GM21576 (cell line): ENCODE results near the gene DPYD.

Experiments used
- ATAC-seq: cut with Tn5 transposase; IDR thresholded peaks from one replicate; pipeline ENCODE4 v1.9.1; 2021; ENCODE audit warnings: mild to moderate bottlenecking, moderate library complexity; ENCODE audit not compliant: unreplicated experiment

The DPYD gene

DNA sequence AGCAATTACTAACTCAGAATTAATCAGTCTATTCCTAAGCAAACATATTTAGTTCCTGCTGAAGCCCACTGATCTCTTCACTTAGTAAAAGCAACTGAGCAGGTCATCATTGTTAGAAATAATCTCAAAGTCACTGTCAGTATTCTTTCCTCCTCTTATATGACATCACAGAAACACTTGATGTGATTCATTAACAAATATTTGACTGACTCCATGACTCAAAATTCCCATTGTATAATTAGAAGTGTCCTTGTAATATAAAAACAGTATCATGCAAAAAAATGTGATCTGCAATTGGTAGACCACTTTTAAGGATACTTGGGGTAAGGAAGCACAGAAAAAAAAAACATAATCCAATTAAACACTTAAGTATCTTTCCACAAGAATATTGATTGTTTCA, 194.4 kb downstream of the DPYD start:
- ATAC-seq: no peak

- ATAC-seq: no peak
These were observed 199.6 kb downstream of the DPYD start for GRCh38 chr1:97721221-97721620.

- no peak for ATAC-seq
These were observed 207.9 kb downstream of the DPYD start for GRCh38 chr1:97712980-97713379.

GRCh38 chr1:97711858-97712257, 209.0 kb downstream of the DPYD start:
- ATAC-seq: no peak

DNA sequence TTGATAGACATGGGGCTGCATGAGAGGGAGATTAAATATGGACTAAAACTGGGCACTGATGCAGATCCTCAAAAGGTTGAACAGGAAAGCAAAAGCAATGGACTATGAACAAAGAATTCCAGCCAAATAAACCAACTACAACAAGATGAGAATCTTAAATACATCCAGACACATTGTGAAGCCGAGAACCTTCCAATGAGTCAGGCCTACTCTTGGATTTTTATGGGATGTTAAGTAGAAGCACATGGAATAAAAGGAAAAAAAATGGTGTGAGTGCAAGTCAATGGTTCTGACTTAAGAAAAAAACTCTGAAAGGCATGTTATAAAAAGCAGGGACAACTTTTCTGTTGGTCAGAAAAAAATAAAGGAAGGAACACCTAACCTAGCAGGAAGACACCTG, 227.2 kb downstream of the DPYD start:
- ATAC-seq: no peak

GRCh38 chr1:97691325-97691724, 229.5 kb downstream of the DPYD start:
- no peak for ATAC-seq

GRCh38 chr1:97685360-97685759, 235.5 kb downstream of the DPYD start:
- no peak for ATAC-seq

DNA sequence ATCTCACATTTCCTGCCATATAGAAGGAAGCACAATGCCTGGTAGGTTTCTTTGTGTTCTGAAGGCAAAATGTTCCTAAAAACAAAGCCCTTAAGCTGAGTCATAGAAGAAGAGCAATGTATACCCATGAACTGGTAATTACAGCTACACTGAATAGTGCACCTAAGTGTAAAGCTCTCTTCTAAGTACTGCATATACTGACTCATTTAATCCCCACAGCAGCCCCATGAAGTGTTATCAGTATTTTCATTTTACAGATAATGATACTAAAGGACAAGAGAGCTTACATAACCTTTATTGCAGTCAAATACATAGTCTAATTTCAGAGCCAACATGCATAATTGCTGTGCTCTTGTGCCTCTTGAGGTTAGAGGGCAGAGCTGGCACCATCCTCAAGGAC, 239.9 kb downstream of the DPYD start:
- no peak for ATAC-seq

GRCh38 chr1:97680470-97680869, 240.4 kb downstream of the DPYD start:
- ATAC-seq: no peak

DNA sequence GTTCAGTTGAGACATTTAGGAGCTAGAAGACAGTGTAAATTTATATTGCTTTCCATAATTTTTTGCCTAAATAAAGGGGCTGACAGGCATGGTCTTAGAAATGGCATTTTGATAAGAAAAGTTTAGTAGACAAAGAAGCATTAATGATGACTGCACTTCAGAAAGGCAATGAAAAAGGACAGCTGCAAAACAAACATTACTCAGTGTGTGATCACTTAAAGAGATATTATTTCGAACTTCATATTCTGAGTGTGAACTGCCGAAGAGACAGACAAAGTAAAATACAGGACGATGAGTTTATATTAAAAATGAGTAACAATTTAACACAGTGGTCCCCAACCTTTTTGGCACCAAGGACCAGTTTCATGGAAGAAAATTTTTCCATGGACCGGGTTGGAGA, 243.1 kb downstream of the DPYD start:
- ATAC-seq: no peak

DNA sequence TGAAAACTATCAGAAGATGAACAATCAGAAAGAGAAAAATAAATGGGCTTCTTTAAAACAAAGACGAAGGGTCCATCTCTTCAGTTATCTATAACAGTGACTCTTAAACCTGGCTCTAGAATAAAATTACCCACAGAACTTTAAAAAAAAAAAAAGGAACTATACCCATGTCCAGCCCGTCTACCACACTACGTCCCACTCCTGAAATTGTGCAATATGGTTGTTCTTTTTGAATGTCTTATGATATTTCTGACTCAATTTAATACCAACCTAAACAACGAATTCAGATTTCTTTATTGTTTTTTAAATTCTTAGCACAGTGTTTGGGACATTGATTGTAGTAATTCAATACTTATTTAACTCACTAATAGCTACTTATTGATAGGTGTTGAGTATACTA, 246.3 kb downstream of the DPYD start:
- no peak for ATAC-seq

GRCh38 chr1:97668945-97669344, 251.9 kb downstream of the DPYD start:
- ATAC-seq: no peak

- ATAC-seq: no peak
These were observed 260.3 kb downstream of the DPYD start for GRCh38 chr1:97660431-97661105.

- no peak for ATAC-seq
These were observed 265.8 kb downstream of the DPYD start for GRCh38 chr1:97654876-97655585.

DNA sequence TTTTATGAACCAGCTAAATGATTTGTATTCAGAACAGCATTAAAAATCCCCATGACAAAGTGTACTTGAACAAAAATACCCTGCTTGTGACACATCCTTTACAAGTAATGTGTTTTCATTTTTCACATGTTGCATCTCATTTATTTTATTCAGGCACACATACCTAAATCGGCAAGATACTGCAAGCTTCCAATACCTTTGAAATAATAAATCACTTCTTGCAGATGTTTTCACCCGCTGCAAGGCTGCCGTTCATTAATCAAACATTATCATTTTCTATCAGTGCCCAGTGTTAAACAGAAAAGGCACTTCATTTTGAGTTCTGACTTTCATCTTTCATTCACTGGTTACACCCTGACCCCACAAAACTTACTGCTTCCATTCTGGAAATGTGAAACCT, 269.6 kb downstream of the DPYD start:
- ATAC-seq: no peak

DNA sequence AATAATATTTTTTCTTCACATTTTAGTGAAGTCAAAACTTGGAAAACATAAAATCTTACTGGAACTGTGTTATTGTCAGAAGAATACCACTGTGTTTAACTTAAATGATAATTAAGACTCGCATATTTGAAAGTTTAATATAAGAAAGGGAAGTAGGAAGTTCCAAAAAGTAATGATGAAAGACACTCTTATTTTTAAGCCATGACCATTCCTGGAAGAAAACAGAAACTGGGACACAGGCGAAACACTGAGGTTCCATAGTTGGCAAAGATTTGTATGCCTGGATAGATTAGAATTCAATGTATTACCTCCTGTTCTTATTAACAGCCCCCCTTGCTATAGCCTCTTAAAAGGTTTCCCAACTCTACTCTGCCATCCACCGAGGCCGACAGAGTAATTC, 271.2 kb downstream of the DPYD start:
- ATAC-seq: no peak

DNA sequence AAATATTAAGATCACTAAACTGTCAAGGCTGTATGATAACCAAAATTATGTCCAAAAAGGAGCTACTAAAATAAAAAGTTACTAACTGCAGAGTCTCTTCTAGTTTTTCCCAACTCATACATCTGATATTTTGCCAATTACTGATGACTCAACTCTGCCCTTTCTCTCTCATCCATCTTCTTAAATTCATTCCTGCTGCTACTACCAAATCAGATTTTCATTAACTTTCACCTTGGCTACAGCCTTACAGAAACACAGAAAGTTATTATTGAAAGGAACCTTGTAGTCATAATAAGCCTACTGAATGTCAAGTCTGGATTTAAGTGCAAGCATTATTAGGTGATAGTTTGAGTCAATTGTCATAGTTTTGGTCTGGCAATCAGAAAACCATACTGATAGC, 273.1 kb downstream of the DPYD start:
- ATAC-seq: no peak

DNA sequence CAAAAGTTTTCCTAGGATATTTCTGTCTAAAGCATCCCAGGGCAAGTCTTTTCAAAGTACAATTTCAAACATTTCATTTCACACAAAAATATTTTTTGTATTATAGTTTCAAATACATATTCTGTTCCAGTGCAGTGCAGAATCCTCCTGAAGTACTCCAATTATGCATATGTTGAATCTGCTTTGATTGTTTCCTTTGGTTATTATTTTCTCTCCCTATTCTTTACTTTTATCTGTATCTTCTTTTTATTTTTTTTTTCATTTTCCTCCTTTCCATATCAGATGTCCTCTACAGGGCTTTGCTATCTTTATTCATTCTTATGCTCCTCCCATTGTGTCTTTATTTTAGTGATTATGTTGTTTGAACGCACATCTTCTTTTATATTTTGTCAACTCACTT, 274.8 kb downstream of the DPYD start:
- no peak for ATAC-seq

- no peak for ATAC-seq
These were observed 280.2 kb downstream of the DPYD start for GRCh38 chr1:97640677-97641076.

- ATAC-seq: no peak
These were observed 283.9 kb downstream of the DPYD start for GRCh38 chr1:97636941-97637340.

- no peak for ATAC-seq
These were observed 286.1 kb downstream of the DPYD start for GRCh38 chr1:97634758-97635157.

DNA sequence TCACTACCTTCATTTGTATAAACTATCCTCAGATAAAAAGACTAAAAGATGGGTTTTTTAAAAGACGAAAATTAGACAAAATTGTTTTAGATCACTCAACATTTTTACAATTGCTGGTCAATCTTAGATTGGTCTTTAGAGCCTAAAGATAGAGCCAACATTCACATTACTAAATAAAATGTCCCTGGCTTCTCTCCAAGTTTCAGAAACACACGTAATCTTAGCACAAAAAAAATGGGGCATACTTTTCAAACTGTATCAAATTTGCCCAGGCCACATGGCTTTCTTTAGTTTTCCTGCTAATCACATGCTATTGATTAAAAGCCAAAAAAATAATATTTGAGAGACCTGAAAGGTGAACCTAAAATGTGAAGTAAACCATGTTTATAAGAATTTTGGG, 288.1 kb downstream of the DPYD start:
- ATAC-seq: no peak

GRCh38 chr1:97632075-97632474, 288.8 kb downstream of the DPYD start:
- ATAC-seq: no peak
